H1 (cell line): ENCODE measurements around the gene ARMC9. TPM values are rescaled to one million over a fixed set of nuclear protein-coding genes. Genes with fewer than 3 reads are reported as not detected.

ENCODE experiments used
- E2F6 ChIP-seq: IDR thresholded peaks from 2 replicates; pipeline ENCODE4 v1.6.1; 2012; ENCODE audit warnings: inconsistent platforms
- GTF2F1 ChIP-seq: IDR thresholded peaks from 2 replicates; pipeline ENCODE4 v1.6.1; 2012; ENCODE audit warnings: low read depth, low read length, improper control_type of control experiment, borderline replicate concordance
- MAX ChIP-seq: IDR thresholded peaks from 2 replicates; pipeline ENCODE4 v1.6.1; 2012; ENCODE audit warnings: inconsistent platforms
- USF2 ChIP-seq: IDR thresholded peaks from 2 replicates; pipeline ENCODE4 v1.6.1; 2011; ENCODE audit warnings: low read length, improper control_type of control experiment
- polyA plus RNA-seq, 7 experiments: library from polyadenylated mRNA; depleted of rRNA in 3 of 7; stranded (reverse) in 5 of 7; unstranded in 2 of 7; fragments of >200 nt in 5 of 7; fragments of 200-250 nt in 2 of 7; gene quantifications; 1 replicate in 5 of 7; 2 replicates in 1 of 7; 4 replicates in 1 of 7; pipeline versions ENCODE4 v1.2.1 to v1.2.3, GENCODE V29; 2011 to 2013; ENCODE audit warnings: missing spikeins in 2 of 7, mixed read lengths in 2 of 7
- total RNA-seq: library from RNA; stranded (reverse); fragmentation: NEBNext Ultra II Directional; extraction: Animal tissue kit (Norgen Biotek cat#: 25700); gene quantifications from 2 replicates; pipeline ENCODE4 v1.2.1, GENCODE V29; 2021

Gene ARMC9
- total and polyA plus RNA-seq, 2 of the 8 experiments (the other 6 are each of a cell fraction or from before 2014, with no cell fraction given): 23.2 to 36.1 TPM

- TF ChIP-seq USF2 (no peak), E2F6 (no peak), MAX (no peak), GTF2F1 (no peak)
- TF ChIP-seq, all 59 proteins: peak for 0
These were observed 12.4 kb downstream of the ARMC9 start (continued) for GRCh38 chr2:231210782-231211181.
